GM12878 (cell line): ENCODE results near the gene MAML3. TPM values are rescaled to one million over a fixed set of nuclear protein-coding genes. Genes with fewer than 3 reads are reported as not detected.

ENCODE experiments used
- ATAC-seq: fragments of 200-7000 bp; cut with Tn5 transposase; 3 replicates; pipeline ENCODE4 v1.9.1; 2020; ENCODE audit warnings: mild to moderate bottlenecking, moderate library complexity
- BruUV-seq: library from RNA; stranded (reverse); fragments of 400-500 nt; replicated peaks from 2 replicates; lab custom pipeline; 2021; lab: Mats Ljungman, UMichigan
- CTCF ChIA-PET: fragments of 300-600 bp; sonication (Branson Sonifier 250); formaldehyde crosslinking; extraction: SDS; loops from one replicate; lab custom pipeline; 2021; ENCODE audit warnings: inconsistent platforms; lab: Yijun Ruan, JAX
- POLR2A ChIA-PET: fragments of 350-600 bp; formaldehyde crosslinking; extraction: SDS; loops from one replicate; lab custom pipeline; 2021; ENCODE audit warnings: inconsistent platforms; lab: Charles Lee
- RAD21 ChIA-PET: fragments of 300-600 bp; sonication (Branson Sonifier 250); formaldehyde crosslinking; loops from one replicate; lab custom pipeline; 2023; ENCODE audit warnings: antibody characterized with exemption; ENCODE audit not compliant: unreplicated experiment; lab: Charles Lee
- SMC1A ChIA-PET: fragments of 300-600 bp; sonication (Branson Sonifier 250); formaldehyde crosslinking; loops from one replicate; lab custom pipeline; 2023; ENCODE audit not compliant: unreplicated experiment, uncharacterized antibody; lab: Charles Lee
- DNase-seq: peaks from one replicate; pipeline ENCODE4 v3.0.0-alpha.2; 2011; ENCODE audit warnings: low read depth, low spot score
- FAIRE-seq: peaks from 3 replicates; lab custom pipeline; 2011; peaks lifted over from hg19 to GRCh38; lab: Jason Lieb, UNC
- H2AFZ ChIP-seq: 2 replicates; pipeline ENCODE4 v1.6.0; 2011; ENCODE audit warnings: low read depth, low read length, control low read depth; ENCODE audit not compliant: control insufficient read depth
- H3K27ac ChIP-seq: 2 replicates; pipeline ENCODE4 v1.5.1; 2011; ENCODE audit warnings: control low read depth; ENCODE audit not compliant: control insufficient read depth, insufficient read depth
- H3K27me3 ChIP-seq, 2 experiments: replicated peaks in 1 of 2; 2 replicates each; pipeline versions ENCODE4 v1.6.0 to v1.6.1; 2011; ENCODE audit warnings: low read length in 1 of 2; ENCODE audit not compliant: control insufficient read depth in 2 of 2, insufficient read depth in 2 of 2
- H3K36me3 ChIP-seq, 2 experiments: 2 replicates each; pipeline ENCODE4 v1.5.1; 2011; ENCODE audit warnings: low read length in 1 of 2; ENCODE audit not compliant: control insufficient read depth in 2 of 2, insufficient read depth in 2 of 2
- H3K4me1 ChIP-seq: 2 replicates; pipeline ENCODE4 v1.6.1; 2011; ENCODE audit warnings: mild to moderate bottlenecking, low read length, moderate library complexity, mixed read lengths; ENCODE audit not compliant: control insufficient read depth, insufficient read depth
- H3K4me2 ChIP-seq: 2 replicates; pipeline ENCODE4 v1.6.0; 2011; ENCODE audit warnings: control low read depth; ENCODE audit not compliant: control insufficient read depth, insufficient read depth
- H3K4me3 ChIP-seq: fragments of 200-600 bp; sonication (generic); 2 replicates; pipeline ENCODE4 v1.5.1; 2016
- H3K79me2 ChIP-seq: 2 replicates; pipeline ENCODE4 v1.6.0; 2011; ENCODE audit warnings: low read length; ENCODE audit not compliant: control insufficient read depth, insufficient read depth
- H3K9ac ChIP-seq: 2 replicates; pipeline ENCODE4 v1.8.0; 2011; ENCODE audit warnings: low read length, control low read depth, mixed read lengths; ENCODE audit not compliant: control insufficient read depth, insufficient read depth
- H3K9me3 ChIP-seq: replicated peaks from 3 replicates; pipeline ENCODE4 v1.5.1; 2011; ENCODE audit warnings: mild to moderate bottlenecking, low read length; ENCODE audit not compliant: control insufficient read depth, insufficient read depth
- H4K20me1 ChIP-seq: 2 replicates; pipeline ENCODE4 v1.6.0; 2011; ENCODE audit not compliant: control insufficient read depth, insufficient read depth
- ATF7 ChIP-seq: fragments of 450-650 bp; IDR thresholded peaks from 2 replicates; pipeline ENCODE4 v1.6.1; 2016; ENCODE audit warnings: low read depth, mild to moderate bottlenecking
- CHD1 ChIP-seq: IDR thresholded peaks from 2 replicates; pipeline ENCODE4 v1.6.1; 2012; ENCODE audit warnings: low read depth, low read length, improper control_type of control experiment
- E4F1 ChIP-seq: fragments of 450-650 bp; IDR thresholded peaks from 2 replicates; pipeline ENCODE4 v1.6.1; 2018; ENCODE audit warnings: borderline replicate concordance, mild to moderate bottlenecking; ENCODE audit not compliant: partially characterized antibody
- NFIC ChIP-seq: IDR thresholded peaks from 2 replicates; pipeline ENCODE4 v1.6.1; 2012; ENCODE audit warnings: low read depth, mild to moderate bottlenecking, inconsistent platforms, low read length, moderate library complexity
- NR2C1 ChIP-seq: fragments of 450-650 bp; IDR thresholded peaks from 2 replicates; pipeline ENCODE4 v1.6.1; 2017; ENCODE audit warnings: antibody characterized with exemption, mild to moderate bottlenecking, moderate library complexity
- PAX5 ChIP-seq: IDR thresholded peaks from 2 replicates; pipeline ENCODE4 v1.6.1; 2011; ENCODE audit warnings: low read depth, low read length, borderline replicate concordance
- SMAD5 ChIP-seq: IDR thresholded peaks from 2 replicates; pipeline ENCODE4 v1.6.1; 2016; ENCODE audit warnings: antibody characterized with exemption, low read depth
- SUPT20H ChIP-seq: IDR thresholded peaks from 2 replicates; pipeline ENCODE4 v1.6.1; 2011; ENCODE audit warnings: low read depth, mild to moderate bottlenecking, low read length, moderate library complexity, borderline replicate concordance; ENCODE audit not compliant: control insufficient read depth
- YY1 ChIP-seq: IDR thresholded peaks from 2 replicates; pipeline ENCODE4 v1.6.1; 2011; ENCODE audit warnings: low read depth, mild to moderate bottlenecking, low read length
- ZZZ3 ChIP-seq: IDR thresholded peaks from 2 replicates; pipeline ENCODE4 v1.6.1; 2011; ENCODE audit warnings: low read depth; ENCODE audit not compliant: control insufficient read depth, insufficient read length
- WGBS: methylation state at CpG from one replicate; pipeline ENCODE4 v1.1.6; 2016; ENCODE audit warnings: low lambda C conversion rate; ENCODE audit not compliant: insufficient replicate concordance, insufficient coverage; ENCODE audit errors: missing lambda C conversion rate; 5-methylcytosine and 5-hydroxymethylcytosine counted together
- in situ Hi-C: fragments of 300-500 bp; cut with MboI; formaldehyde crosslinking; loops from 9 replicates; pipeline ENCODE4 v1.14.3; 2018; ENCODE audit warnings: mixed read lengths
- intact Hi-C: fragments of 100-400 bp; cut with micrococcal nuclease; formaldehyde crosslinking; loops from one replicate; pipeline ENCODE4 v1.14.2; 2022; ENCODE audit not compliant: unreplicated experiment
- polyA plus RNA-seq, 11 experiments: library from polyadenylated mRNA; depleted of rRNA in 4 of 11; unstranded in 6 of 11; stranded (reverse) in 5 of 11; fragments of >200 nt; fragmentation: Nextera tagmentation in 4 of 11; fragmentation: Illumina TruSeq in 1 of 11; extraction: Ambion mirVana in 4 of 11; extraction: Trizol in 1 of 11; gene quantifications; 1 replicate in 1 of 11; 2 replicates in 10 of 11; pipeline versions ENCODE4 v1.2.1 to v1.2.3, GENCODE V29; 2011 to 2016; ENCODE audit warnings: inconsistent platforms in 2 of 11, missing spikeins in 2 of 11, low read depth in 1 of 11
- total RNA-seq, 4 experiments: library from RNA; depleted of rRNA in 3 of 4; stranded (reverse); fragments of >200 nt in 3 of 4; fragmentation: Illumina TruSeq in 1 of 4; extraction: Trizol in 1 of 4; gene quantifications; 2 replicates each; pipeline versions ENCODE4 v1.2.1 to v1.2.3, GENCODE V29; 2013 to 2021
- TF ChIP-seq, protein P1 (sequence below): IDR thresholded peaks from 2 replicates; pipeline ENCODE4 v1.6.1; 2011; ENCODE audit warnings: borderline replicate concordance, low read depth, mild to moderate bottlenecking, moderate library complexity, low read length; ENCODE audit not compliant: insufficient read depth, poor library complexity, severe bottlenecking
- TF ChIP-seq, protein P2 (sequence below): fragments of 450-650 bp; IDR thresholded peaks from 2 replicates; pipeline ENCODE4 v1.6.1; 2014; ENCODE audit warnings: mild to moderate bottlenecking
- TF ChIP-seq, protein P3 (sequence below): fragments of 450-650 bp; IDR thresholded peaks from 2 replicates; pipeline ENCODE4 v1.6.1; 2016; ENCODE audit warnings: mild to moderate bottlenecking
- TF ChIP-seq, protein P4 (sequence below): IDR thresholded peaks from 2 replicates; pipeline ENCODE4 v1.6.1; 2012; ENCODE audit warnings: low read depth, low read length, improper control_type of control experiment

The MAML3 gene
- total and polyA plus RNA-seq, 10 of the 15 experiments (the other 5 are each of a cell fraction or from before 2014, with no cell fraction given), result under 0.01 to 0.53 (median 0.06) TPM; not detected in 2

- no peak for TF ChIP-seq SUPT20H
- no peak for TF ChIP-seq SMAD5
- TF ChIP-seq PAX5, result no peak
- no peak for TF ChIP-seq E4F1
- TF ChIP-seq NFIC, result no peak
- no peak for TF ChIP-seq CHD1
- TF ChIP-seq, protein P1, sequence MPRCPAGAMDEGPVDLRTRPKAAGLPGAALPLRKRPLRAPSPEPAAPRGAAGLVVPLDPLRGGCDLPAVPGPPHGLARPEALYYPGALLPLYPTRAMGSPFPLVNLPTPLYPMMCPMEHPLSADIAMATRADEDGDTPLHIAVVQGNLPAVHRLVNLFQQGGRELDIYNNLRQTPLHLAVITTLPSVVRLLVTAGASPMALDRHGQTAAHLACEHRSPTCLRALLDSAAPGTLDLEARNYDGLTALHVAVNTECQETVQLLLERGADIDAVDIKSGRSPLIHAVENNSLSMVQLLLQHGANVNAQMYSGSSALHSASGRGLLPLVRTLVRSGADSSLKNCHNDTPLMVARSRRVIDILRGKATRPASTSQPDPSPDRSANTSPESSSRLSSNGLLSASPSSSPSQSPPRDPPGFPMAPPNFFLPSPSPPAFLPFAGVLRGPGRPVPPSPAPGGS, result no peak
- no peak for TF ChIP-seq YY1
Measured at GRCh38 chr4:140141210-140141835, 12.7 kb downstream of the MAML3 start (continued).

- ChIA-PET RAD21 (no interaction called here), SMC1A (interaction anchor here (1.3 kb wide), 1 partner anchor 16 kb away, joined by 3 read pairs; no protein-coding TSS in a partner anchor), CTCF (interaction anchor here (0.5 kb wide), 1 partner anchor 33 kb away, joined by 4 read pairs; no protein-coding TSS in a partner anchor), POLR2A (no interaction called here)
- ATAC-seq, result no peak
- Histone ChIP-seq H3K4me3 (no peak overlapping the region), H3K27ac (no peak overlapping the region), H3K4me2 (no peak overlapping the region), H3K9ac (no peak overlapping the region), H4K20me1 (no peaks in the 10 kb centered on the region), H2AFZ (no peak overlapping the region), H3K79me2 (no peaks in the 10 kb centered on the region), H3K9me3 (no peaks in the 10 kb centered on the region), H3K36me3 (no peaks in the 10 kb centered on the region), H3K4me1 (no peaks in the 10 kb centered on the region), H3K27me3 (peaks cover 0 to 6% of the 10 kb centered on the region in 2 experiments; a peak in 1 of 4 replicates)
- in situ Hi-C loops, result no loop called here
- FAIRE-seq, result no peak
- BruUV-seq, result no TSS peak
- DNase-seq, result no peak
- intact Hi-C loops, result no loop called here
- WGBS, result 92% methylated on average over 3 of the region's 3 CpGs
- TF ChIP-seq ATF7, result no peak
- no peak for TF ChIP-seq NR2C1
- TF ChIP-seq, protein P2, sequence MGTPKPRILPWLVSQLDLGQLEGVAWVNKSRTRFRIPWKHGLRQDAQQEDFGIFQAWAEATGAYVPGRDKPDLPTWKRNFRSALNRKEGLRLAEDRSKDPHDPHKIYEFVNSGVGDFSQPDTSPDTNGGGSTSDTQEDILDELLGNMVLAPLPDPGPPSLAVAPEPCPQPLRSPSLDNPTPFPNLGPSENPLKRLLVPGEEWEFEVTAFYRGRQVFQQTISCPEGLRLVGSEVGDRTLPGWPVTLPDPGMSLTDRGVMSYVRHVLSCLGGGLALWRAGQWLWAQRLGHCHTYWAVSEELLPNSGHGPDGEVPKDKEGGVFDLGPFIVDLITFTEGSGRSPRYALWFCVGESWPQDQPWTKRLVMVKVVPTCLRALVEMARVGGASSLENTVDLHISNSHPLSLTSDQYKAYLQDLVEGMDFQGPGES, result no peak
- TF ChIP-seq, protein P3, sequence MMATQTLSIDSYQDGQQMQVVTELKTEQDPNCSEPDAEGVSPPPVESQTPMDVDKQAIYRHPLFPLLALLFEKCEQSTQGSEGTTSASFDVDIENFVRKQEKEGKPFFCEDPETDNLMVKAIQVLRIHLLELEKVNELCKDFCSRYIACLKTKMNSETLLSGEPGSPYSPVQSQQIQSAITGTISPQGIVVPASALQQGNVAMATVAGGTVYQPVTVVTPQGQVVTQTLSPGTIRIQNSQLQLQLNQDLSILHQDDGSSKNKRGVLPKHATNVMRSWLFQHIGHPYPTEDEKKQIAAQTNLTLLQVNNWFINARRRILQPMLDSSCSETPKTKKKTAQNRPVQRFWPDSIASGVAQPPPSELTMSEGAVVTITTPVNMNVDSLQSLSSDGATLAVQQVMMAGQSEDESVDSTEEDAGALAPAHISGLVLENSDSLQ, result no peak
- TF ChIP-seq, protein P4, sequence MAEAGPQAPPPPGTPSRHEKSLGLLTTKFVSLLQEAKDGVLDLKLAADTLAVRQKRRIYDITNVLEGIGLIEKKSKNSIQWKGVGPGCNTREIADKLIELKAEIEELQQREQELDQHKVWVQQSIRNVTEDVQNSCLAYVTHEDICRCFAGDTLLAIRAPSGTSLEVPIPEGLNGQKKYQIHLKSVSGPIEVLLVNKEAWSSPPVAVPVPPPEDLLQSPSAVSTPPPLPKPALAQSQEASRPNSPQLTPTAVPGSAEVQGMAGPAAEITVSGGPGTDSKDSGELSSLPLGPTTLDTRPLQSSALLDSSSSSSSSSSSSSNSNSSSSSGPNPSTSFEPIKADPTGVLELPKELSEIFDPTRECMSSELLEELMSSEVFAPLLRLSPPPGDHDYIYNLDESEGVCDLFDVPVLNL, result no peak
- TF ChIP-seq ZZZ3, result no peak
Measured at GRCh38 chr4:140140566-140140965, 13.4 kb downstream of the MAML3 start.
